Natural killer cell (primary cell): ENCODE data around the gene PKP4. TPM values are rescaled to one million over a fixed set of nuclear protein-coding genes. Genes with fewer than 3 reads are reported as not detected.

ENCODE experiments used
- ATAC-seq, 3 donors: fragments of 150-1000 bp in 2 of 3; fragments of 200-7000 bp in 1 of 3; cut with Tn5 transposase; 1 replicate in 1 of 3; 2 replicates in 2 of 3; pipeline ENCODE4 v1.10.0; 2021; ENCODE audit warnings: mild to moderate bottlenecking in 2 of 3, moderate library complexity in 2 of 3
- DNase-seq, 2 donors: peaks; one replicate each; pipeline versions ENCODE4 v3.0.0 to v3.0.0-alpha.2; 2013 to 2021; ENCODE audit warnings: mixed read lengths in 1 of 2
- H3K27ac ChIP-seq: one replicate; pipeline ENCODE4 v1.5.1; 2013; ENCODE audit warnings: mild to moderate bottlenecking, low read length
- H3K27me3 ChIP-seq: one replicate; pipeline ENCODE4 v1.6.1; 2013; ENCODE audit warnings: low read length; ENCODE audit not compliant: control insufficient read depth, insufficient read depth
- H3K36me3 ChIP-seq: one replicate; pipeline ENCODE4 v1.6.1; 2013; ENCODE audit warnings: low read length; ENCODE audit not compliant: control insufficient read depth, insufficient read depth
- H3K4me1 ChIP-seq: one replicate; pipeline ENCODE4 v1.6.1; 2013; ENCODE audit warnings: low read length; ENCODE audit not compliant: control insufficient read depth, insufficient read depth
- H3K4me3 ChIP-seq: one replicate; pipeline ENCODE4 v1.5.1; 2013; ENCODE audit warnings: low read length
- H3K9me3 ChIP-seq: one replicate; pipeline ENCODE4 v1.6.1; 2013; ENCODE audit warnings: low read length; ENCODE audit not compliant: control insufficient read depth, insufficient read depth
- H3K27ac Mint-ChIP-seq, 2 donors: one replicate each; pipeline ENCODE4 v1.8.0; 2022; ENCODE audit warnings: mild to moderate bottlenecking in 2 of 2, mixed read lengths in 2 of 2, moderate library complexity in 1 of 2
- H3K27me3 Mint-ChIP-seq, 2 donors: one replicate each; pipeline ENCODE4 v1.8.0; 2022; ENCODE audit warnings: low read depth in 2 of 2, mixed read lengths in 2 of 2
- H3K36me3 Mint-ChIP-seq: one replicate; pipeline ENCODE4 v1.8.0; 2022; ENCODE audit warnings: mixed read lengths
- H3K4me1 Mint-ChIP-seq, 2 donors: one replicate each; pipeline ENCODE4 v1.8.0; 2022; ENCODE audit warnings: mixed read lengths in 2 of 2
- H3K4me3 Mint-ChIP-seq: one replicate; pipeline ENCODE4 v1.8.0; 2022; ENCODE audit warnings: mild to moderate bottlenecking, moderate library complexity, mixed read lengths
- H3K9me3 Mint-ChIP-seq, 2 donors: one replicate each; pipeline ENCODE4 v1.8.0; 2022; ENCODE audit warnings: mixed read lengths in 2 of 2
- WGBS: methylation state at CpG from one replicate; pipeline ENCODE4 v1.1.7; 2013; ENCODE audit warnings: missing lambda C conversion rate; ENCODE audit not compliant: insufficient coverage; 5-methylcytosine and 5-hydroxymethylcytosine counted together
- intact Hi-C: fragments of 100-400 bp; cut with micrococcal nuclease; formaldehyde crosslinking; loops from one replicate; pipeline ENCODE4 v1.14.2; 2022
- total RNA-seq, 4 donors: library from RNA; stranded (reverse); fragments of 120-200 nt in 1 of 4; gene quantifications; one replicate each; pipeline versions ENCODE4 v1.2.3 to v1.2.4, GENCODE V29; 2013 to 2022
- TF ChIP-seq, protein P1 (sequence below): fragments of 200-600 bp; IDR thresholded peaks from one replicate; pipeline ENCODE4 v1.8.0; 2022; ENCODE audit warnings: antibody characterized with exemption

The PKP4 gene
- total RNA-seq, 3 donors from 2014 or later (not counting 1 experiment from before 2014, with no cell fraction given): 5.9 to 8.4 (median 7.2) TPM

DNA sequence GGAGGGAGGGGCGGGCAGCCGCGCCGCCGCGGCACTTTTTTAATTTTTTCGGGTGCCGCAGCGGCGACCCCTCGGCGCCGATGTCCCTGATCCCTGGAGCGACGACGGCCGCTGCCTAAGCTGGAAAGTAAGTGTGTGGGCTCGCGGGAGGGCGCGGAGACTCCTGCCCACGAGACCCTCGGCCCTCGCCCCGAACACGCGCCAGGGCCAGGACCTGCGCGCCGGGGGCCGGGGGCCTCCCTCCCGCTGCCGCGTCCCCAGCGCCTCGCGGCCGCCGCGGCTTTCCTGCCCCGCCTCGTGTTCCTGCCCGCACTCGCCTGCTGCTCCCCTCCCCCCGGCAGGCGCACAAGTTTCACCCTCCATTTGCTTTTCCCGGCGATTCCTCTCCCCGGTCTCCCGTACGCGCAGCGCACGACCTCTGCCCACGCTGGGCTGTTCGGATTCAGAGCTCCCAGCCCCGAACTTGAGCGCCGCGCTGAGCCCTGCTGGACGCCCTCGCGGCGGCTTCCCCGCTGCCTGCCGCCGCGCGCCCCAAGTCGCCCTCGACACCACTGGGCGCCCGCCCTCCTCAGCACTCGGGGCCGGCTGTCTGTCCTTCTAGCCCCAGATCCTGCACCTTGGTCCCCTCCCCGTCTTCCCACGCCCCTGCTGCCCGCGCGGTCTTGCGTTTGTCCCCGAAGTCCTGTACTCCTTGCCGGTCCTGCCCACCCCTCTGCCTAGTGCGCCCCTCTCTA, 507 bp downstream of the PKP4 start:
- Histone ChIP-seq H3K4me1 (peaks cover 12% of the 10 kb centered on the region), H3K27me3 (peaks cover 3% of the 10 kb centered on the region), H3K27ac (peak overlapping the region; percentile 39), H3K9me3 (no peaks in the 10 kb centered on the region), H3K4me3 (peak overlapping the region; percentile 71), H3K36me3 (no peaks in the 10 kb centered on the region)
- TF ChIP-seq, protein P1, sequence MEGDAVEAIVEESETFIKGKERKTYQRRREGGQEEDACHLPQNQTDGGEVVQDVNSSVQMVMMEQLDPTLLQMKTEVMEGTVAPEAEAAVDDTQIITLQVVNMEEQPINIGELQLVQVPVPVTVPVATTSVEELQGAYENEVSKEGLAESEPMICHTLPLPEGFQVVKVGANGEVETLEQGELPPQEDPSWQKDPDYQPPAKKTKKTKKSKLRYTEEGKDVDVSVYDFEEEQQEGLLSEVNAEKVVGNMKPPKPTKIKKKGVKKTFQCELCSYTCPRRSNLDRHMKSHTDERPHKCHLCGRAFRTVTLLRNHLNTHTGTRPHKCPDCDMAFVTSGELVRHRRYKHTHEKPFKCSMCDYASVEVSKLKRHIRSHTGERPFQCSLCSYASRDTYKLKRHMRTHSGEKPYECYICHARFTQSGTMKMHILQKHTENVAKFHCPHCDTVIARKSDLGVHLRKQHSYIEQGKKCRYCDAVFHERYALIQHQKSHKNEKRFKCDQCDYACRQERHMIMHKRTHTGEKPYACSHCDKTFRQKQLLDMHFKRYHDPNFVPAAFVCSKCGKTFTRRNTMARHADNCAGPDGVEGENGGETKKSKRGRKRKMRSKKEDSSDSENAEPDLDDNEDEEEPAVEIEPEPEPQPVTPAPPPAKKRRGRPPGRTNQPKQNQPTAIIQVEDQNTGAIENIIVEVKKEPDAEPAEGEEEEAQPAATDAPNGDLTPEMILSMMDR: no peak
- Mint-ChIP-seq H3K4me3 (peak overlapping the region; percentile 97), H3K27ac (peak overlapping the region in 1 of 2 donors; percentile 92), H3K36me3 (no peaks in the 10 kb centered on the region), H3K27me3 (peaks cover 15 to 39% of the 10 kb centered on the region in 2 donors), H3K9me3 (no peaks in the 10 kb centered on the region), H3K4me1 (peaks cover 15 to 20% of the 10 kb centered on the region in 2 donors)
- peak; percentile 40 to 71 for DNase-seq
- ATAC-seq: peak; percentile 29 to 46 (median 36)
- intact Hi-C loops: no loop called here
- under 1% methylated on average over 84 of the region's 84 CpGs for WGBS

DNA sequence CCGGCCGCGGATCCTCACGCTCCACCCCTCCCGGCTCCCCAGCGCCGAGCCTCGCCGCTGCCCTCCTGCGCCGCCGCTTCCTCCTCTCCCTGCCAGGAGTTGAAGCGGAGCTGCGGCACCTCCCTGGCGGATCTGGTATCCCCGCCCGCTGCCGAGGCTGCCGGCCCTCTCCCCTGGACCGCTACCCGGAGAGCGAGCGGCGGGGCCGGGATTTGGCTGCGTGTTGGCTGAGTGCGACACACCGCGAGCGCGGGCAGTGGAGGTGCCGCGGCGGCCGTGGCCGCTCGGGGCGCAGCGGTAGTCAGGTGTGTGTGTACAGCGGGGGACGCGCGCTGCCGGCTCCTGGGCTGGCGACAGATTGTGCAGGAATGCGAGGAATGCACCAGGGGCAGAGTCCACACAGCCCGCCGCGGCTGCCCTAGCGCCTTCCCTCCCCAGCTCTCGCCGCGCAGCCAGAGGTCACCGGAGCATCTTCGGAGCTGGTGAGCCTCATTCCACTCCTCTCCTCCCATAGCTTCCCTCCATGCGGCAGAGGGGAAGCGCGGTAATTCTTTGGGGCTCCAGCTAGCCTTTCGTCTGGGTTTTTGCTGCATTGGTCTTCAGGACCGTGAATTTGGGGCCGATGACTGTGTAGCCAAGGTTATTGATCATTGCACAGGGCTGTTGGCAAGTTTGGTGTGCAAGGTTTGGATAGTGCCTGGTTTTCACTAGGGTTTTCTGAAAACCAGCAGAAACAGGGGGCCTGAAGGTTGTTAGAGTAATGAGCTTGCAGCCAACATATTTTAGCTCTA, 1.3 kb downstream of the PKP4 start:
- H3K36me3 ChIP-seq: no peaks in the 10 kb centered on the region
- peak overlapping the region; percentile 39 for H3K27ac ChIP-seq
- H3K36me3 Mint-ChIP-seq: no peaks in the 10 kb centered on the region
- TF ChIP-seq, protein P1: peak; percentile 19
- no peaks in the 10 kb centered on the region for H3K9me3 ChIP-seq
- WGBS: under 1% methylated on average over 61 of the region's 61 CpGs
- H3K4me3 Mint-ChIP-seq: peak overlapping the region; percentile 97
- peaks cover 12% of the 10 kb centered on the region for H3K4me1 ChIP-seq
- H3K4me1 Mint-ChIP-seq: peaks cover 15 to 20% of the 10 kb centered on the region in 2 donors
- H3K4me3 ChIP-seq: peak overlapping the region; percentile 71
- peaks cover 3% of the 10 kb centered on the region for H3K27me3 ChIP-seq
- peaks cover 13 to 39% of the 10 kb centered on the region in 2 donors for H3K27me3 Mint-ChIP-seq
- intact Hi-C loops: no loop called here
- peak; percentile 31 to 59 (median 38) for ATAC-seq
- no peaks in the 10 kb centered on the region for H3K9me3 Mint-ChIP-seq
- H3K27ac Mint-ChIP-seq: peak overlapping the region; percentile 70 to 92
- peak; percentile 51 to 76 for DNase-seq

DNA sequence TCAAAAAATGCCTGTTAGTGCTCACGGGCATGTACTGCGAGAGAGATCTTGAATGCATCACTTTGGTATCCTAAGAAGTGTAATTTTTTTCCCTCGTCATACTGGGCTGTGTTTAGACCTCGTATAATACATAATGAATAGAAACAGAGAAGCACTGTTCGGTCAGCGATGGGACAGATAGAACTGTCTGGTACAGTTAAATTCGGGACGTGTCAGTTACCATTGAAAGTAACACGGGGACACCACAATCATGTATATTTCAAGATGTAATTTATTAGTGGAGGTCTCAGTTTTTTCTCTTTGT, 1.8 kb downstream of the PKP4 start:
- Histone ChIP-seq H3K4me3 (no peak overlapping the region), H3K36me3 (no peaks in the 10 kb centered on the region), H3K9me3 (no peaks in the 10 kb centered on the region), H3K4me1 (peaks cover 12% of the 10 kb centered on the region), H3K27ac (no peak overlapping the region), H3K27me3 (peaks cover 3% of the 10 kb centered on the region)
- H3K4me3 Mint-ChIP-seq: peak overlapping the region; percentile 97
- WGBS: 44% methylated on average over 9 of the region's 9 CpGs
- H3K27ac Mint-ChIP-seq: peak overlapping the region; percentile 70 to 92
- peaks cover 15 to 20% of the 10 kb centered on the region in 2 donors for H3K4me1 Mint-ChIP-seq
- peaks cover 9 to 37% of the 10 kb centered on the region in 2 donors for H3K27me3 Mint-ChIP-seq
- intact Hi-C loops: no loop called here
- no peak for ATAC-seq
- H3K36me3 Mint-ChIP-seq: no peaks in the 10 kb centered on the region
- DNase-seq: no peak
- TF ChIP-seq, protein P1: no peak
- H3K9me3 Mint-ChIP-seq: no peaks in the 10 kb centered on the region
